ENCODE measurements around the gene KDM5B. TPM values are rescaled to one million over a fixed set of nuclear protein-coding genes. Genes with fewer than 3 reads are reported as not detected.
A peak's percentile ranks its signal among the peaks of the same experiment; 100 is the strongest.

The KDM5B gene
- total RNA-seq, 1 experiment from 2014 or later, result 44.6 TPM

- TF ChIP-seq CTCF (IDR thresholded peaks at IDR 0.05 in 2 of 3, conservative IDR thresholded peaks at IDR 0.05 in 1 of 3; ENCODE audit: borderline replicate concordance in 1 of 3, insufficient read depth in 1 of 3, low read depth in 2 of 3, low read length in 2 of 3), result no peak
- TF ChIP-seq ZFX (IDR thresholded peaks at IDR 0.05), result no peak
- TF ChIP-seq SRF (IDR thresholded peaks at IDR 0.05; ENCODE audit: low read depth), result 0 out of 2 replicates have a peak, but pooled peaks have one; percentile 9
- TF ChIP-seq MAX (IDR thresholded peaks at IDR 0.05), result no peak
- TF ChIP-seq RAD21 (IDR thresholded peaks at IDR 0.05; ENCODE audit: low read depth), result 0 out of 2 replicates have a peak, but pooled peaks have one; percentile 1
- TF ChIP-seq TCF7L2 (IDR thresholded peaks at IDR 0.05; ENCODE audit: borderline replicate concordance, extremely low read depth, insufficient read depth, insufficient read length), result no peak
- no peak for TF ChIP-seq YY1 (IDR thresholded peaks at IDR 0.05; ENCODE audit: extremely low read depth, insufficient replicate concordance, low read depth, low read length)
- no peak for TF ChIP-seq ATF3 (IDR thresholded peaks at IDR 0.05)
- no peak for TF ChIP-seq ZNF274 (IDR thresholded peaks at IDR 0.05; ENCODE audit: low read depth, low read length)
Measured at GRCh38 chr1:202802998-202803932, 5.0 kb downstream of the KDM5B start (continued).

GRCh38 chr1:202802034-202802433 lies 6.2 kb downstream of the KDM5B start:
- no peaks in the 10 kb centered on the region for H3K9me2 ChIP-seq (ENCODE audit: insufficient read depth)
- ATAC-seq, result no peak
- no peak overlapping the region for H3K9ac ChIP-seq (ENCODE audit: low read length)
- H3K4me2 ChIP-seq (ENCODE audit: low read length), result peak overlapping the region; percentile 71; the same call in 1 of the 2 replicates
- H2AFZ ChIP-seq (ENCODE audit: low read depth, low read length, poor library complexity, severe bottlenecking), result no peak overlapping the region
- intact Hi-C loops (cut with micrococcal nuclease), result no loop called here
- CTCF ChIA-PET, result no interaction called here
- no peak for DNase-seq (ENCODE audit: low read depth, low spot score)
- peaks cover 40% of the 10 kb centered on the region for H3K79me2 ChIP-seq (ENCODE audit: insufficient read depth, low read length)
- no peak for TF ChIP-seq REST (IDR thresholded peaks at IDR 0.05; ENCODE audit: low read depth)
- H3K9me3 ChIP-seq (ENCODE audit: control insufficient read depth in 1 of 2, insufficient read depth in 1 of 2, low read depth in 1 of 2, low read length in 2 of 2), result no peaks in the 10 kb centered on the region
- H4K20me1 ChIP-seq (ENCODE audit: insufficient read depth), result no peaks in the 10 kb centered on the region
- no peak overlapping the region for H3K27ac ChIP-seq (ENCODE audit: low read depth, low read length)
- H3K4me1 ChIP-seq (ENCODE audit: control insufficient read depth in 1 of 2, insufficient read depth in 2 of 2, low read length in 2 of 2), result peaks cover 28 to 51% of the 10 kb centered on the region in 2 experiments
- RAD21 ChIA-PET (ENCODE audit: low non-redundant PET in 1 of 2, low total read pairs in 2 of 2, uncharacterized antibody in 2 of 2, unreplicated experiment in 2 of 2), result no interaction called here
- H3K36me3 ChIP-seq (ENCODE audit: control insufficient read depth in 1 of 2, insufficient read depth in 2 of 2, low read length in 2 of 2), result no peaks in the 10 kb centered on the region
- no TSS peak for BruUV-seq (replicated peaks)
- POLR2A ChIA-PET, result no interaction called here
- H3K4me3 ChIP-seq (replicated peaks in 1 of 2; ENCODE audit: low read depth in 1 of 2, low read length in 2 of 2), result no peak overlapping the region
- no peaks in the 10 kb centered on the region for H3K27me3 ChIP-seq (ENCODE audit: insufficient read depth, low read length)

All from HCT116 (cell line).